Keratinocyte (primary cell): Measurements from ENCODE around the gene ZNF709. TPM values are rescaled to one million over a fixed set of nuclear protein-coding genes. Genes with fewer than 3 reads are reported as not detected.
"Not testable (repeated sequence)": the region's sequence is repeated elsewhere in the genome, so short reads cannot be mapped to it uniquely, and the experiment has no call there.

Experiments used
- DNase-seq: peaks from one replicate; pipeline ENCODE4 v3.0.0-alpha.2; 2011; ENCODE audit warnings: low read depth, missing footprints, low spot score
- FAIRE-seq: peaks from 2 replicates; lab custom pipeline; 2011; peaks lifted over from hg19 to GRCh38; lab: Jason Lieb, UNC
- H2AFZ ChIP-seq: 2 replicates; pipeline ENCODE4 v1.6.0; 2012; ENCODE audit warnings: low read length, control low read depth, inconsistent platforms; ENCODE audit not compliant: control insufficient read depth
- H3K27ac ChIP-seq: 2 replicates; pipeline ENCODE4 v1.5.1; 2011; ENCODE audit warnings: low read length; ENCODE audit not compliant: control insufficient read depth, insufficient read depth
- H3K27me3 ChIP-seq: 3 replicates; pipeline ENCODE4 v1.6.0; 2011; ENCODE audit warnings: low read length; ENCODE audit not compliant: control insufficient read depth, insufficient read depth; ENCODE audit errors: extremely low read depth
- H3K36me3 ChIP-seq, 2 experiments: 2 replicates in 1 of 2; 3 replicates in 1 of 2; pipeline ENCODE4 v1.5.1; 2011; ENCODE audit warnings: low read length in 2 of 2, mild to moderate bottlenecking in 1 of 2; ENCODE audit not compliant: control insufficient read depth in 2 of 2, insufficient read depth in 2 of 2; ENCODE audit errors: extremely low read depth in 1 of 2
- H3K4me1 ChIP-seq: 3 replicates; pipeline ENCODE4 v1.5.1; 2011; ENCODE audit warnings: low read length; ENCODE audit not compliant: control insufficient read depth, insufficient read depth; ENCODE audit errors: extremely low read depth
- H3K4me2 ChIP-seq: 3 replicates; pipeline ENCODE4 v1.6.0; 2011; ENCODE audit warnings: low read depth, low read length; ENCODE audit not compliant: control insufficient read depth, insufficient read depth; ENCODE audit errors: extremely low read depth
- H3K4me3 ChIP-seq, 3 experiments: fragments of 200-600 bp in 1 of 3; sonication (generic) in 1 of 3; 2 replicates in 2 of 3; 3 replicates in 1 of 3; pipeline ENCODE4 v1.5.1; 2011 to 2016; ENCODE audit warnings: low read length in 3 of 3, mild to moderate bottlenecking in 3 of 3, control low read depth in 2 of 3, inconsistent platforms in 1 of 3, low read depth in 1 of 3, mixed read lengths in 1 of 3, mixed run types in 1 of 3, moderate library complexity in 1 of 3; ENCODE audit not compliant: control insufficient read depth in 2 of 3, insufficient read depth in 2 of 3; ENCODE audit errors: extremely low read depth in 1 of 3
- H3K79me2 ChIP-seq: 2 replicates; pipeline ENCODE4 v1.6.0; 2012; ENCODE audit warnings: low read length; ENCODE audit not compliant: control insufficient read depth, insufficient read depth
- H3K9ac ChIP-seq: 3 replicates; pipeline ENCODE4 v1.6.0; 2011; ENCODE audit warnings: low read length; ENCODE audit not compliant: control insufficient read depth, insufficient read depth; ENCODE audit errors: extremely low read depth
- H3K9me1 ChIP-seq: 3 replicates; pipeline ENCODE4 v1.6.0; 2011; ENCODE audit warnings: low read length; ENCODE audit not compliant: control insufficient read depth, insufficient read depth; ENCODE audit errors: extremely low read depth
- H3K9me3 ChIP-seq: 2 replicates; pipeline ENCODE4 v1.5.1; 2012; ENCODE audit warnings: low read depth, low read length; ENCODE audit not compliant: control insufficient read depth
- H4K20me1 ChIP-seq: 3 replicates; pipeline ENCODE4 v1.6.0; 2011; ENCODE audit warnings: low read length; ENCODE audit not compliant: control insufficient read depth, insufficient read depth; ENCODE audit errors: extremely low read depth
- CTCF ChIP-seq, 3 experiments: IDR thresholded peaks in 1 of 3; conservative IDR thresholded peaks in 1 of 3; optimal IDR thresholded peaks in 1 of 3; 2 replicates in 2 of 3; 3 replicates in 1 of 3; pipeline versions ENCODE3 to v1.5.1; 2011; ENCODE audit warnings: low read length in 3 of 3, mild to moderate bottlenecking in 3 of 3, moderate library complexity in 2 of 3, control low read depth in 1 of 3, inconsistent platforms in 1 of 3; ENCODE audit not compliant: insufficient read depth in 2 of 3; ENCODE audit errors: extremely low read depth in 1 of 3
- EZH2 ChIP-seq: IDR thresholded peaks from one replicate; pipeline ENCODE4 v1.6.1; 2012; ENCODE audit warnings: inconsistent platforms, mild to moderate bottlenecking, low read length, moderate library complexity
- dilution Hi-C: fragments of 300-500 bp; cut with MboI; formaldehyde crosslinking; loops from one replicate; pipeline ENCODE4 v1.7.0; 2020; ENCODE audit warnings: low sequenced_read_pairs; ENCODE audit not compliant: extremely low pct_ligation_motif_present
- polyA plus RNA-seq, 5 experiments: library from polyadenylated mRNA; depleted of rRNA in 3 of 5; stranded (reverse) in 3 of 5; stranded (forward) in 1 of 5; unstranded in 1 of 5; fragments of >200 nt; gene quantifications; 1 replicate in 1 of 5; 2 replicates in 3 of 5; 3 replicates in 1 of 5; pipeline versions ENCODE4 v1.2.1 to v1.2.3, GENCODE V29; 2011 to 2012; ENCODE audit warnings: missing spikeins in 2 of 5, low read depth in 1 of 5, low replicate concordance in 1 of 5

ZNF709 gene
- polyA plus RNA-seq, 1 donor (not counting 4 experiments of a cell fraction or from before 2014, with no cell fraction given), result 0.98 TPM

GRCh38 chr19:12464769-12465168 lies 19.8 kb downstream of the ZNF709 start:
- DNase-seq (no peak), FAIRE-seq (no peak)
- H4K20me1 ChIP-seq, result no peaks in the 10 kb centered on the region
- H2AFZ ChIP-seq, result no peak overlapping the region
- H3K9me3 ChIP-seq, result peaks cover 11% of the 10 kb centered on the region
- no peak overlapping the region for H3K4me2 ChIP-seq
- no peaks in the 10 kb centered on the region for H3K79me2 ChIP-seq
- no peak overlapping the region for H3K4me3 ChIP-seq
- H3K27me3 ChIP-seq, result no peaks in the 10 kb centered on the region
- H3K9ac ChIP-seq, result no peak overlapping the region
- H3K9me1 ChIP-seq, result no peaks in the 10 kb centered on the region
- no peak for TF ChIP-seq EZH2
- no peak for TF ChIP-seq CTCF (optimal IDR thresholded peaks at IDR 0.05 in 1 of 3, IDR thresholded peaks at IDR 0.05 in 1 of 3, conservative IDR thresholded peaks at IDR 0.05 in 1 of 3; ENCODE audit: extremely low read depth in 1 of 3, insufficient read depth in 2 of 3, low read length in 3 of 3)
- peaks cover 2 to 3% of the 10 kb centered on the region in 2 experiments for H3K36me3 ChIP-seq
- dilution Hi-C loops, result no loop called here
- H3K27ac ChIP-seq, result no peak overlapping the region
- H3K4me1 ChIP-seq, result no peaks in the 10 kb centered on the region

- dilution Hi-C loops, H3K4me2 ChIP-seq, H2AFZ ChIP-seq, H3K4me1 ChIP-seq, H3K27ac ChIP-seq, DNase-seq, H3K4me3 ChIP-seq, FAIRE-seq, H4K20me1 ChIP-seq, H3K9me1 ChIP-seq, H3K9ac ChIP-seq, H3K27me3 ChIP-seq, H3K79me2 ChIP-seq, H3K36me3 ChIP-seq: not testable (repeated sequence)
- H3K9me3 ChIP-seq, result peaks cover 11% of the 10 kb centered on the region
Observed at GRCh38 chr19:12464139-12464538, 20.5 kb downstream of the ZNF709 start.

GRCh38 chr19:12453495-12453894 lies 31.1 kb downstream of the ZNF709 start:
- dilution Hi-C loops, result no loop called here
- H3K27ac ChIP-seq, result no peak overlapping the region
- no peaks in the 10 kb centered on the region for H3K9me1 ChIP-seq
- no peaks in the 10 kb centered on the region for H3K36me3 ChIP-seq
- no peaks in the 10 kb centered on the region for H3K27me3 ChIP-seq
- TF ChIP-seq EZH2, result no peak
- no peak for TF ChIP-seq CTCF (optimal IDR thresholded peaks at IDR 0.05 in 1 of 3, IDR thresholded peaks at IDR 0.05 in 1 of 3, conservative IDR thresholded peaks at IDR 0.05 in 1 of 3; ENCODE audit: extremely low read depth in 1 of 3, insufficient read depth in 2 of 3, low read length in 3 of 3)
- no peak overlapping the region for H2AFZ ChIP-seq
- no peaks in the 10 kb centered on the region for H3K4me1 ChIP-seq
- H3K9ac ChIP-seq, result no peak overlapping the region
- no peaks in the 10 kb centered on the region for H3K79me2 ChIP-seq
- H4K20me1 ChIP-seq, result no peaks in the 10 kb centered on the region
- H3K4me3 ChIP-seq, result no peak overlapping the region
- H3K4me2 ChIP-seq, result no peak overlapping the region
- peaks cover 5% of the 10 kb centered on the region for H3K9me3 ChIP-seq
- FAIRE-seq, result no peak
- no peak for DNase-seq
